ENCODE measurements around the gene HMGCS2. TPM values are rescaled to one million over a fixed set of nuclear protein-coding genes. Genes with fewer than 3 reads are reported as not detected.
A peak's percentile ranks its signal among the peaks of the same experiment; 100 is the strongest.

Gene HMGCS2
- not detected for total RNA-seq

GRCh38 chr1:119768778-119769177 is at the start of gene HMGCS2:
HMGCS2 (minus strand) TSS chr1:119768905; CDS start chr1:119768844, 61 bp downstream.
- no peaks in the 10 kb centered on the region for H3K36me3 Mint-ChIP-seq (ENCODE audit: low read depth)

DNA sequence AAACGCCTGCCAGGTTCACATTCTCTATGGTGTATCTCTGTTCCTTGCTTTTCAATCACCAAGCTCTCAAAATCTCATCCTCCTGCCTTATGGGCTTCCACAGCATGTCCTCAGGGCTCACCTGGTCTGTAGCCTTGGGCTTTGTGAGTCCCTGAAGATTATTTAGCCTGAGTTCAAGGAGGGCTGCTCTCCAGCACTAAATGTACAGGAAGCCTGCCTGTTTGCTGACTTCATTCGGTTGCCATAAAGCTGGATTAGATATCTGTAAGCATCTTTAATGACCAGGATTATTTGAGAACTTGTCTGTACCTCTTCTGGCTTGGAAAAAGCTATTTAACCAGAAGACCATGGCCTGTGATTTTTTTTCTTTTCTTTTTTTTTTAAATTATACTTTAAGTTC is 49.5 kb upstream of the HMGCS2 start:
- Mint-ChIP-seq H3K4me3 (no peak overlapping the region), H3K27ac (no peak overlapping the region), H3K27me3 (peaks cover 2% of the 10 kb centered on the region), H3K4me1 (no peaks in the 10 kb centered on the region), H3K9me3 (ENCODE audit: low read depth) (no peaks in the 10 kb centered on the region), H3K36me3 (ENCODE audit: low read depth) (no peaks in the 10 kb centered on the region)
- DNase-seq (no peak), ATAC-seq (no peak)
- ChIA-PET POLR2A (no interaction called here), CTCF (interaction anchor here (1.6 kb wide), 1 partner anchor 9 kb away, joined by 6 read pairs; no protein-coding TSS in a partner anchor)
- intact Hi-C loops (cut with DNase I, micrococcal nuclease) = no loop called here

More at GRCh38 chr1:119768778-119769177, at the start of gene HMGCS2:
- Mint-ChIP-seq H3K27ac (no peak within 1 kb of the TSS), H3K27me3 (peaks cover 17% of the 10 kb centered on the region), H3K9me3 (ENCODE audit: low read depth) (no peaks in the 10 kb centered on the region), H3K4me3 (no peak within 1 kb of the TSS), H3K4me1 (no peaks in the 10 kb centered on the region)
- ATAC-seq = no peak
- DNase-seq = no peak
- POLR2A ChIA-PET = no interaction called here
- CTCF ChIA-PET = interaction anchor here (0.5 to 0.8 kb wide), 2 partner anchors 40 to 231 kb away, joined by 3 read pairs; no protein-coding TSS in a partner anchor
- intact Hi-C loops (cut with DNase I, micrococcal nuclease) = no loop called here

DNA sequence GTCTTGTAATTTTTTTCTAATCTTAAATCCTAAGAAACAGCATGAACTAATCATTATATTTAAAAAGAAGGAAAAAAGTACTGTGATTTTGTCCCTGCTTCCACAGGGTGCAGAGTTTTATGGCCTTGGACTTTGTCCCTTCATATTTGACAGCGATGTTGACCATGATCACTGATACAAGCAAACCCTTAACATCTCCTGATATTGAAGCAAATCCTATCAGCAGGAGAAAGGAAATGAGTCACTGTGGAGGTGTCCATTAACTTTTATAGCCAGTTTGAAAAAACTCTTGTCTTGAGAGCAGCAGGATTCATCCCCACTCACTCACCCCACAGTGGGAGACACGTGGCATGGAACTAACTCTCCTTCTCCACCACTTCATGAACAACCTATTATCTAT is 47.7 kb upstream of the HMGCS2 start:
- H3K36me3 Mint-ChIP-seq (ENCODE audit: low read depth) = no peaks in the 10 kb centered on the region
- H3K4me3 Mint-ChIP-seq = no peak overlapping the region
- H3K9me3 Mint-ChIP-seq (ENCODE audit: low read depth) = no peaks in the 10 kb centered on the region
- no peaks in the 10 kb centered on the region for H3K4me1 Mint-ChIP-seq
- ATAC-seq (no peak), DNase-seq (no peak)
- CTCF ChIA-PET = interaction anchor here (1.1 to 1.3 kb wide), 2 partner anchors 10 to 15 kb away, joined by 4 read pairs; no protein-coding TSS in a partner anchor
- H3K27ac Mint-ChIP-seq = no peak overlapping the region
- POLR2A ChIA-PET = no interaction called here
- H3K27me3 Mint-ChIP-seq = peaks cover 2% of the 10 kb centered on the region
- intact Hi-C loops (cut with DNase I, micrococcal nuclease) = no loop called here

DNA sequence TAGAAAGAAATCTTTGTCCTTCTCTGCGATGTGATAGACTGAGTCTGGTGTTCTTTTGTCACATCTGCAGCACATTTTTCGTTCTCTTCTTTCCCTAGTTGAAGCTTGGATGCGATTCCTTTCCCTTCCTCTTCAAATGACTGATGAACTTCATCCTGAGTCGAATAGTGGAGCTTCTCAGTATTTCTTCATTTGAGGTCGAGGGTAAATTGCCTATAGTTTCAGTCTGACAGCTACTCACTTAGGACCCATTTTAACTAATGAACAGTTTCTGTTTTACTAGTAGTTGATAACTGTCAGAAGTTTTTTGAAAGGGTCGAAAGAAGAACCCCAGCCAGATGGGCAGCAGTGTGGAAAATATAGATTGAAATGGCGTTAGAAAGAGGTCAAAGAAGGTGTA is 47.2 kb upstream of the HMGCS2 start:
- DNase-seq = no peak
- H3K27me3 Mint-ChIP-seq = peaks cover 2% of the 10 kb centered on the region
- H3K36me3 Mint-ChIP-seq (ENCODE audit: low read depth) = no peaks in the 10 kb centered on the region
- ChIA-PET CTCF (interaction anchor here (0.6 to 1.3 kb wide), 5 partner anchors 9 to 53 kb away, joined by 3 to 4 read pairs (median 3); no protein-coding TSS in a partner anchor), POLR2A (no interaction called here)
- no peak overlapping the region for H3K4me3 Mint-ChIP-seq
- H3K4me1 Mint-ChIP-seq = no peaks in the 10 kb centered on the region
- no peak for ATAC-seq
- no peak overlapping the region for H3K27ac Mint-ChIP-seq
- H3K9me3 Mint-ChIP-seq (ENCODE audit: low read depth) = no peaks in the 10 kb centered on the region
- intact Hi-C loops (cut with DNase I, micrococcal nuclease) = no loop called here

DNA sequence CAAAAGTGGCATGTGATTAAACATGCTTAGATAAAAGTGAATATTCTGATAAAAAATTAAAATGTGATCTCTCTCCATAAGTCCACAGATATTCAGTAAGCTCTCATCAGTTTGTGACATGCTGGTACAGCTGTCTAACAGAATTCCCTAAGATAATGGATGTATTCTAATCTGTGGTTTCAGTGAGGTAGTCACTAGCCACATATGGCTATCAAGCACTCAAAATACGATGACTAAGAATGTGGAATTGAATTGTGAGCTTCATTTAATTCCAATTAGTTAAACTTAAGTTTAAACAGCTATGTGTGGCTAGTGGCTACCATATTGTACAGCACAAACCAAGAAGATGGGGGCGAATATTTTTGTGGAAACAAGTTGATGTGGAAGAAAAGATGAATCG is 46.7 kb upstream of the HMGCS2 start:
- DNase-seq (no peak), ATAC-seq (no peak)
- no peak overlapping the region for H3K4me3 Mint-ChIP-seq
- no peak overlapping the region for H3K27ac Mint-ChIP-seq
- no peaks in the 10 kb centered on the region for H3K9me3 Mint-ChIP-seq (ENCODE audit: low read depth)
- intact Hi-C loops (cut with DNase I, micrococcal nuclease) = no loop called here
- POLR2A ChIA-PET = no interaction called here
- no peaks in the 10 kb centered on the region for H3K36me3 Mint-ChIP-seq (ENCODE audit: low read depth)
- CTCF ChIA-PET = interaction anchor here (0.6 to 1.3 kb wide), 5 partner anchors 9 to 54 kb away, joined by 3 to 4 read pairs (median 3); no protein-coding TSS in a partner anchor
- no peaks in the 10 kb centered on the region for H3K4me1 Mint-ChIP-seq
- H3K27me3 Mint-ChIP-seq = peaks cover 2% of the 10 kb centered on the region

DNA sequence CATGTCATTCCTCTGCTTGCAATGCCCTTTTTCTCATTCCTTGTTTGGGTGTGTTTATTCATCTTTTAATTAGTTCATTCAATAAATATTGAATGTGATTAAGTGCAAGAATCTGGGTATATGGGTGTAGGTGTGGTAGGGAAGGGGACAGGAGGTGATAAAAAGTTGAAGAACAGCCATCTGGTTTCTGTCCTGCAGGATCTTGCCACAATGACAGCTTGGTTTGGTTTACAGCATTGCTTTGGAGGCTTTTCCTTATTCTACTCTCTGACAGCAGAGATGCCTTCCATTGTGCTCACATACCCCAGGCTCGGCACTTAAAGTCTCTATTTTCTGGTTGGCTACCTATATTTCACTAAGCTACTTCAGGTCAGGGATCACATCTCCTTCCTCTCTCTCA is 45.6 kb upstream of the HMGCS2 start:
- Mint-ChIP-seq H3K27me3 (peaks cover 2% of the 10 kb centered on the region), H3K27ac (no peak overlapping the region), H3K9me3 (ENCODE audit: low read depth) (no peaks in the 10 kb centered on the region), H3K36me3 (ENCODE audit: low read depth) (no peaks in the 10 kb centered on the region), H3K4me1 (peaks cover under 1% of the 10 kb centered on the region), H3K4me3 (no peak overlapping the region)
- DNase-seq (no peak), ATAC-seq (no peak)
- intact Hi-C loops (cut with DNase I, micrococcal nuclease) = no loop called here
- POLR2A ChIA-PET = interaction anchor here (0.7 kb wide), 1 partner anchor 99 kb away, joined by 4 read pairs; no protein-coding TSS in a partner anchor
- CTCF ChIA-PET = interaction anchor here (0.6 to 0.7 kb wide), 3 partner anchors 64 to 204 kb away, joined by 3 to 4 read pairs (median 3); no protein-coding TSS in a partner anchor

GRCh38 chr1:119811985-119812557 is 43.4 kb upstream of the HMGCS2 start:
- Mint-ChIP-seq H3K4me1 (peaks cover 4% of the 10 kb centered on the region), H3K4me3 (no peak overlapping the region), H3K27me3 (peaks cover 10% of the 10 kb centered on the region), H3K36me3 (ENCODE audit: low read depth) (no peaks in the 10 kb centered on the region), H3K9me3 (ENCODE audit: low read depth) (no peaks in the 10 kb centered on the region), H3K27ac (no peak overlapping the region)
- intact Hi-C loops (cut with DNase I, micrococcal nuclease) = no loop called here
- ATAC-seq (peak; percentile 44), DNase-seq (no peak)
- POLR2A ChIA-PET = no interaction called here
- CTCF ChIA-PET = interaction anchor here (0.7 kb wide), 1 partner anchor 63 kb away, joined by 3 read pairs; no protein-coding TSS in a partner anchor

DNA sequence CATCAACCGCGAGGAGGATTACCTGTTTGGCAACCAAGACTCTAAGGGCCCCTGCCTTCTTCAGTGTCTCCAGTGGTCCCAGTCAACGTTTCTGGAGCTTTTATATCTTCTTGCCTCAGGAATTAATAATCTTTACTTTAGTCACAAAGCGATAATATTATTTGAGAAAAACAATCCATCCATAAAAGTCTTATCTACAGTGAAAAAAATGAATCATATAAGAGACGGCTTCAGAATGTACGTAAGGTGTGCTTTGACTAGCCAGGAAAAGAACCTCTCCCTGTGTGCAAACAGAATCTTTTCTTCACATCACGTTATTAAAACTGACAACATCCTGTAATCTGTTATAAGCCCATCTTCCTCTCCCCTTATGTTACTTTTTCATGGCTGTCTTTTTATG is 42.7 kb upstream of the HMGCS2 start, which contains the start of gene REG4:
TSS of gene REG4 (minus strand) at position 74 of the 400 bp plus-strand sequence. CDS start 2,691 bp downstream, outside the sequence.
- POLR2A ChIA-PET = no interaction called here
- ATAC-seq = no peak
- no peak within 1 kb of the TSS for H3K4me3 Mint-ChIP-seq
- peaks cover 10% of the 10 kb centered on the region for H3K27me3 Mint-ChIP-seq
- H3K4me1 Mint-ChIP-seq = peaks cover 4% of the 10 kb centered on the region
- intact Hi-C loops (cut with DNase I, micrococcal nuclease) = no loop called here
- no peak within 1 kb of the TSS for H3K27ac Mint-ChIP-seq
- no peaks in the 10 kb centered on the region for H3K36me3 Mint-ChIP-seq (ENCODE audit: low read depth)
- H3K9me3 Mint-ChIP-seq (ENCODE audit: low read depth) = no peaks in the 10 kb centered on the region
- DNase-seq = no peak
- CTCF ChIA-PET = no interaction called here

GRCh38 chr1:119808972-119809550 is 40.4 kb upstream of the HMGCS2 start:
- ATAC-seq (peak; percentile 97), DNase-seq (peak; percentile 85)
- no peak overlapping the region for H3K27ac Mint-ChIP-seq
- intact Hi-C loops (cut with DNase I, micrococcal nuclease) = loop anchor here in 1 of 2 experiments (2.0 kb wide), 1 partner anchor 64 kb away; no protein-coding TSS in a partner anchor
- CTCF ChIA-PET = interaction anchor here (0.6 to 2.4 kb wide), 26 partner anchors 9 to 161 kb away, joined by 3 to 26 read pairs (median 4); partner anchors contain the start of genes HMGCS2 and PHGDH
- no peaks in the 10 kb centered on the region for H3K36me3 Mint-ChIP-seq (ENCODE audit: low read depth)
- POLR2A ChIA-PET = interaction anchor here (0.6 kb wide), 1 partner anchor 26 kb away, joined by 3 read pairs; no protein-coding TSS in a partner anchor
- H3K9me3 Mint-ChIP-seq (ENCODE audit: low read depth) = no peaks in the 10 kb centered on the region
- H3K4me3 Mint-ChIP-seq = no peak overlapping the region
- peaks cover 4% of the 10 kb centered on the region for H3K4me1 Mint-ChIP-seq
- peaks cover 14% of the 10 kb centered on the region for H3K27me3 Mint-ChIP-seq

DNA sequence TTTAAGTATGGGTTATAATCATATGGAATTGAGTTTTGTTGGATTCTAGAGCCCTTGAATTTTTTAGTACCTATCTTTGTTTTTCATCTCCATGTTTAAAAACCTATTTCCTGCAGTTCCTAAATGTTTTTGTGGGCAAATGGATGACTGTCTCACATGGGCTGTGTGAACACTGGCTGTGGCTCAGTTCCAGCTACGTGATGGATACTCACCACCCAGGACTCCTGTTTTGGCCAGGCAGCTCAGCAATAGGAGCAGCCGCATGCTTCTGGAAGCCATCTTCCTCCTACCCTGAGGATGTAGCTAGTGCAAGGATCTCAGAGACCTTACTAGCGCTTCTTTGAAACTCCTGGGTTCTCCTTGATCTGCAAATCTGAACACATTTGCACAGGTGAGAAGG is 39.8 kb upstream of the HMGCS2 start:
- Mint-ChIP-seq H3K27me3 (peaks cover 14% of the 10 kb centered on the region), H3K27ac (no peak overlapping the region), H3K9me3 (ENCODE audit: low read depth) (no peaks in the 10 kb centered on the region), H3K4me1 (peaks cover 4% of the 10 kb centered on the region), H3K36me3 (ENCODE audit: low read depth) (no peaks in the 10 kb centered on the region), H3K4me3 (no peak overlapping the region)
- CTCF ChIA-PET = interaction anchor here (0.6 to 2.4 kb wide), 21 partner anchors 10 to 160 kb away, joined by 3 to 26 read pairs (median 5); partner anchors contain the start of genes HMGCS2 and PHGDH
- no peak for ATAC-seq
- no peak for DNase-seq
- POLR2A ChIA-PET = no interaction called here
- intact Hi-C loops (cut with DNase I, micrococcal nuclease) = loop anchor here in 1 of 2 experiments (2.0 kb wide), 1 partner anchor 64 kb away; no protein-coding TSS in a partner anchor

- no peak for ATAC-seq
- Mint-ChIP-seq H3K36me3 (ENCODE audit: low read depth) (no peaks in the 10 kb centered on the region), H3K9me3 (ENCODE audit: low read depth) (no peaks in the 10 kb centered on the region), H3K4me3 (no peak overlapping the region), H3K4me1 (peaks cover 4% of the 10 kb centered on the region), H3K27me3 (peaks cover 14% of the 10 kb centered on the region), H3K27ac (no peak overlapping the region)
- intact Hi-C loops (cut with DNase I, micrococcal nuclease) = no loop called here
- DNase-seq = no peak
- POLR2A ChIA-PET = no interaction called here
- CTCF ChIA-PET = interaction anchor here (0.9 to 1.1 kb wide), 4 partner anchors 9 to 17 kb away, joined by 3 to 4 read pairs (median 3); no protein-coding TSS in a partner anchor
These were observed 37.8 kb upstream of the HMGCS2 start for GRCh38 chr1:119806489-119806888.
